AG04449 (cell line): ENCODE results near the gene PRKAR2B.

Experiments
- CTCF ChIA-PET: fragments of 350-600 bp; formaldehyde crosslinking; extraction: SDS; loops from one replicate; lab custom pipeline; 2021; ENCODE audit warnings: antibody characterized with exemption; lab: Yijun Ruan, JAX
- POLR2A ChIA-PET: fragments of 400-600, 350-600 bp; formaldehyde crosslinking; extraction: SDS; loops from one replicate; lab custom pipeline; 2020; ENCODE audit warnings: antibody characterized with exemption, inconsistent platforms; lab: Yijun Ruan, JAX
- DNase-seq: peaks from one replicate; pipeline ENCODE4 v3.0.0-alpha.2; 2010; ENCODE audit warnings: low read depth, low spot score
- H3K4me3 ChIP-seq: 2 replicates; pipeline ENCODE4 v1.5.1; 2011; ENCODE audit warnings: low read depth, mild to moderate bottlenecking, control low read depth, low read length
- CTCF ChIP-seq: IDR thresholded peaks from one replicate; pipeline ENCODE4 v1.5.1; 2011; ENCODE audit warnings: mild to moderate bottlenecking, moderate library complexity, low read length, control low read depth, inconsistent platforms; ENCODE audit not compliant: insufficient read depth; ENCODE audit errors: missing control alignments

PRKAR2B gene

DNA sequence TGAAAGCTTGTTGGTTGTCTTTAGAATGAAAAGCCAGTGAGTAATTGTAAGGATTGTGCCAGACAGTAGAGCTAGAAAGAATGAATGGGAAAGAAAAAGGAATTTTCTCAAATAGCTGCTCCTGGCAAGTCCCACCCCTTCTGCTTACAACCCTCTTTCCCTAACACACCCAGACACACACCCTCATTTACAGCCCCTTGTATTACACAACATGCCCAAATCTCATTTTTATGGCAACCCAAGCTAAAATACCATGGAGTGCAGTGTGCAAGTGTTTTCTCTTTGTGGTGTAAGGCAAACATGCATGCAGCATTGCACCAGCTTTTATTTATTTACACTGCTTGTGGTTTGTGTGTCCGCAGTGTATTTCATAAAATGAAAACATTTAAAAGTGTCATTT lies 1.5 kb downstream of the PRKAR2B start:
- ChIA-PET POLR2A (no interaction called here), CTCF (interaction anchor here (1.2 to 1.3 kb wide), 3 partner anchors 11 to 251 kb away, joined by 3 read pairs; no protein-coding TSS in a partner anchor)
- peak; percentile 46 for DNase-seq
- TF ChIP-seq CTCF: no peak
- peak overlapping the region; percentile 0; the same call in 1 of the 2 replicates for H3K4me3 ChIP-seq

DNA sequence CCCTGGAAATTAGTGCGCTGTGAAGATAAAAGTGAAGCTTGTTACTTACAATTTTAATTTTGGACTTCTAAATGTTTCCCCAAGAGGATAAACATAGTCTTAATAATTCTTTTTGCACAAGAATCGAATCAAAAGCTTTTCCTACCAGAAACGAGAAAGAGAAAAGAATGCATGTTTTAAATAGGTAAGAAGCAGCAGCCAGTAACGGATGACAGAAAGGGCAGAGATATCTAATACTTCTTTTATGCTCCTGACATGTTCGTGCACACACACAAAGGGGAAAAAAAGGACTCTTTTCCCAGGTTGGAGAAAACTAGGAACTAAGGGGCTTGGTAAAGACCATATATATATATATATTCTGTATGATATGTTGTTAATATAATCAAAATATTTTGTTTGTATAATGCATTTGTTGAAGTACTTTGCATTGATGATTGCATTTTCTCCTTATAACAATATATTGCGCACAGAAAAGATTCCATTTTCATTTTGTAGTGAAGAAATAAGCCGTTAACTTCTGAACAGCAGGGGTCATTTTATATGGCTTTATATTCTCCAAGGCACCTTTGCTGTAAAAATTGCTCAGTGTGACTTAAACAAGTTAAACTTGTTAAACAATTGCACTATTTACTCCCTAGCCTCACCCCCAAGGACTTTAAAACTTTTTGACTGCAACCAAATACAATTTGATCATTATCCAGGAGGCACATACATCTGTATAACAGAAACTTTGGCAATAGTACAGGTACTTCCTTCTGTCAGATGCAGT lies 2.2 kb downstream of the PRKAR2B start:
- ChIA-PET CTCF (interaction anchor here (1.3 kb wide), 2 partner anchors 104 to 252 kb away, joined by 3 read pairs; no protein-coding TSS in a partner anchor), POLR2A (no interaction called here)
- no peak for DNase-seq
- H3K4me3 ChIP-seq: no peak overlapping the region
- TF ChIP-seq CTCF: no peak

DNA sequence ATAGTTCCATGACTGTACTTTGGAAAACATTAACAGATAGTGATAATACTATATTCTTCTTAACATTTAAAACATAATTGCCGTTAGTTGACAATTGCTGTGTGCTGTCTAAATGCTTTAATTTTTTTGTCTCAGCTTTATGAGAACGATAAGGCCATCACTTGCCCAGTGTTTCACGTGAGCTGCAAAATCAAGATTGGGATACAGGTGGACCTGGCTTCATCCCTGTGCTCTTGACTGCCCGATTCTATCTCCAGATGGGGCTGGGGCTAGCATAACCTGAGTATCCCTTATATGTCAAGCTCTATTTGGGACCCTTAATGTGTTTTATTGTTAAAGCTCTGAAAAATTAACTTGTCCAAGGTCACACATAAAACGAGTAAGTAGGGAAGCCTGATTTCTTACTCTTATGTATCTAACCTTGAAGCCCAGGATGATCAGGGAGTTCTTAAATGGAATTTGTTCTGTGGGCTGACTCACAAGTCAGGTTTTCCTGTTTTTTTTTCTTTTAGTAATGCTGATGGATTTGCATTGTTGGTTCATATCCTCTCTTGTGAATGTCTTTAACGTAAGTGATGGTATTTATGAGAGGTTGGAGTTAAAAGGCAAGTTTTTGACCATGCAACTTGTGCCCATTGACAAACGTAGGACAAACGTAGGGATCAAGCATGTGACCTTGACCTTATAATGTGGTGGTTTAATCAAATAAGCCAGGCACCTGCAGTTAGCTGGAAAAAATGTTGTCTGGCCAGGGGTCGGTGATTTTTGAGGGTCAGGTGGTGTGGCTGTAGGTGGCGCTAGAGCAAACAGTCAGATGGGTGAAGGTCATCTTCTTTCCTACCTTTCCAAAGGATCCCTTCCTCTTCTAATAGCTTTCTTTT lies 3.6 kb downstream of the PRKAR2B start:
- CTCF ChIA-PET: no interaction called here

GRCh38 chr7:107048783-107049418 lies 4.4 kb downstream of the PRKAR2B start:
- TF ChIP-seq CTCF: no peak
- ChIA-PET CTCF (no interaction called here), POLR2A (no interaction called here)

More for the DNA sequence above, 3.6 kb downstream of the PRKAR2B start:
- POLR2A ChIA-PET: no interaction called here
- no peak for DNase-seq
- TF ChIP-seq CTCF: no peak
- no peak overlapping the region for H3K4me3 ChIP-seq

GRCh38 chr7:107049480-107049879 lies 5.0 kb downstream of the PRKAR2B start:
- no peak for DNase-seq
- ChIA-PET CTCF (no interaction called here), POLR2A (no interaction called here)
- TF ChIP-seq CTCF: no peak
- no peak overlapping the region for H3K4me3 ChIP-seq

More at GRCh38 chr7:107048783-107049418, 4.4 kb downstream of the PRKAR2B start:
- no peak for DNase-seq
- no peak overlapping the region for H3K4me3 ChIP-seq
